DOHH2 (cell line): ENCODE data around the gene PAEP.

Experiments
- CTCF ChIP-seq: fragments of 200-600 bp; sonication (generic); IDR thresholded peaks from one replicate; pipeline ENCODE4 v1.5.1; 2014; ENCODE audit warnings: antibody characterized with exemption, mild to moderate bottlenecking, low read depth, low read length; ENCODE audit not compliant: poor library complexity, severe bottlenecking
- EZH2phosphoT487 ChIP-seq: fragments of 200-600 bp; sonication (generic); IDR thresholded peaks from 2 replicates; pipeline ENCODE4 v1.6.1; 2017; ENCODE audit warnings: borderline replicate concordance, mild to moderate bottlenecking, antibody characterized with exemption, low read length, moderate library complexity, mixed read lengths

GRCh38 chr9:135559606-135560005, 1.9 kb upstream of the PAEP start:
- no peak for TF ChIP-seq CTCF
- TF ChIP-seq EZH2phosphoT487: no peak
